Endothelial cell of umbilical vein (primary cell): ENCODE data around the gene RTCA. TPM values are rescaled to one million over a fixed set of nuclear protein-coding genes. Genes with fewer than 3 reads are reported as not detected.
A peak's percentile ranks its signal among the peaks of the same experiment; 100 is the strongest.

Source experiments
- Bru-seq: library from RNA; stranded (reverse); fragments of 400-500 nt; gene quantifications from one replicate; lab custom pipeline; 2021; lab: Mats Ljungman, UMichigan
- BruChase-seq, 2 experiments: library from RNA; stranded (reverse); fragments of 400-500 nt; gene quantifications; one replicate each; lab custom pipeline; 2021; lab: Mats Ljungman, UMichigan
- BruUV-seq: library from RNA; stranded (reverse); fragments of 400-500 nt; replicated peaks from 2 replicates; lab custom pipeline; 2021; lab: Mats Ljungman, UMichigan
- CTCF ChIA-PET: fragments of 300-600, 350-600 bp; sonication (Branson Sonifier 250); formaldehyde crosslinking; loops from one replicate; lab custom pipeline; 2021; ENCODE audit warnings: antibody characterized with exemption, inconsistent platforms; lab: Charles Lee
- POLR2A ChIA-PET: fragments of 300-600, 350-600 bp; sonication (Branson Sonifier 250); formaldehyde crosslinking; loops from one replicate; lab custom pipeline; 2021; ENCODE audit warnings: antibody characterized with exemption, inconsistent platforms; lab: Charles Lee
- DNase-seq: peaks from one replicate; pipeline ENCODE4 v3.0.0-alpha.2; 2011; ENCODE audit warnings: low read depth, low spot score
- FAIRE-seq: peaks from 2 replicates; lab custom pipeline; 2011; peaks lifted over from hg19 to GRCh38; lab: Jason Lieb, UNC
- H2AFZ ChIP-seq: 2 replicates; pipeline ENCODE4 v1.6.0; 2012; ENCODE audit warnings: low read depth, low read length, control low read depth, inconsistent platforms
- H3K27ac ChIP-seq: 2 replicates; pipeline ENCODE4 v1.5.1; 2011; ENCODE audit warnings: low read depth, mild to moderate bottlenecking, control low read depth, low read length, moderate library complexity; ENCODE audit not compliant: insufficient read depth
- H3K27me3 ChIP-seq, 2 experiments: 2 replicates each; pipeline versions ENCODE4 v1.6.0 to v1.6.1; 2011; ENCODE audit warnings: low read length in 2 of 2, mixed read lengths in 1 of 2; ENCODE audit not compliant: control insufficient read depth in 2 of 2, insufficient read depth in 2 of 2
- H3K36me3 ChIP-seq, 2 experiments: 2 replicates in 1 of 2; 3 replicates in 1 of 2; pipeline ENCODE4 v1.5.1; 2011; ENCODE audit warnings: low read length in 2 of 2, mild to moderate bottlenecking in 1 of 2, moderate library complexity in 1 of 2; ENCODE audit not compliant: control insufficient read depth in 2 of 2, insufficient read depth in 2 of 2; ENCODE audit errors: extremely low read depth in 1 of 2
- H3K4me1 ChIP-seq: 3 replicates; pipeline ENCODE4 v1.5.1; 2011; ENCODE audit warnings: mild to moderate bottlenecking, low read length; ENCODE audit not compliant: control insufficient read depth, insufficient read depth; ENCODE audit errors: extremely low read depth
- H3K4me2 ChIP-seq: 2 replicates; pipeline ENCODE4 v1.6.1; 2011; ENCODE audit warnings: low read length, control low read depth, mixed read lengths; ENCODE audit not compliant: insufficient read depth
- H3K4me3 ChIP-seq, 3 experiments: fragments of 200-600 bp in 1 of 3; sonication (generic), shearing (Covaris generic) in 1 of 3; replicated peaks in 1 of 3; 2 replicates each; pipeline ENCODE4 v1.5.1; 2011 to 2016; ENCODE audit warnings: control low read depth in 3 of 3, low read length in 3 of 3, mild to moderate bottlenecking in 2 of 3, inconsistent platforms in 1 of 3, low read depth in 1 of 3, moderate library complexity in 1 of 3; ENCODE audit not compliant: insufficient read depth in 1 of 3
- H3K79me2 ChIP-seq: 2 replicates; pipeline ENCODE4 v1.6.0; 2012; ENCODE audit warnings: low read length, inconsistent platforms; ENCODE audit not compliant: control insufficient read depth, insufficient read depth
- H3K9ac ChIP-seq: replicated peaks from 2 replicates; pipeline ENCODE3; 2011; ENCODE audit warnings: low read length, control low read depth; ENCODE audit not compliant: insufficient read depth; ENCODE audit errors: extremely low read depth
- H3K9me1 ChIP-seq: replicated peaks from 3 replicates; pipeline ENCODE4 v1.6.0; 2011; ENCODE audit warnings: mild to moderate bottlenecking, low read length; ENCODE audit not compliant: control insufficient read depth, insufficient read depth; ENCODE audit errors: extremely low read depth
- H3K9me3 ChIP-seq: replicated peaks from 2 replicates; pipeline ENCODE4 v1.5.1; 2012; ENCODE audit warnings: low read length, inconsistent platforms; ENCODE audit not compliant: control insufficient read depth, insufficient read depth
- H4K20me1 ChIP-seq: replicated peaks from 2 replicates; pipeline ENCODE3; 2011; ENCODE audit warnings: mild to moderate bottlenecking, low read length; ENCODE audit not compliant: control insufficient read depth, insufficient read depth; ENCODE audit errors: extremely low read depth
- EZH2 ChIP-seq: IDR thresholded peaks from 2 replicates; pipeline ENCODE4 v1.6.1; 2012; ENCODE audit warnings: borderline replicate concordance, low read depth, mild to moderate bottlenecking, moderate library complexity, low read length, inconsistent platforms; ENCODE audit not compliant: severe bottlenecking
- GATA2 ChIP-seq: IDR thresholded peaks from 2 replicates; pipeline ENCODE4 v1.7.0; 2011; ENCODE audit warnings: low read depth, mild to moderate bottlenecking, moderate library complexity, mixed read lengths, low read length; ENCODE audit not compliant: insufficient read length, insufficient read depth
- JUN ChIP-seq: IDR thresholded peaks from 2 replicates; pipeline ENCODE4 v1.6.1; 2011; ENCODE audit warnings: borderline replicate concordance, low read depth; ENCODE audit not compliant: insufficient read length, insufficient read depth
- MAX ChIP-seq: IDR thresholded peaks from 2 replicates; pipeline ENCODE4 v1.6.1; 2011; ENCODE audit not compliant: insufficient read depth, insufficient read length
- POLR2A ChIP-seq: IDR thresholded peaks from 2 replicates; pipeline ENCODE4 v1.6.1; 2012; ENCODE audit warnings: low read depth, mild to moderate bottlenecking, control low read depth, low read length
- POLR2AphosphoS5 ChIP-seq: IDR thresholded peaks from 2 replicates; pipeline ENCODE4 v1.6.1; 2012; ENCODE audit warnings: low read depth, mild to moderate bottlenecking, control low read depth, low read length, moderate library complexity; ENCODE audit not compliant: insufficient read depth
- dilution Hi-C: fragments of 300-500 bp; cut with MboI; formaldehyde crosslinking; loops from one replicate; pipeline ENCODE4 v1.15.0; 2019; ENCODE audit warnings: low sequenced_read_pairs; ENCODE audit not compliant: extremely low pct_ligation_motif_present
- intact Hi-C: fragments of 100-400 bp; cut with micrococcal nuclease; formaldehyde crosslinking; loops from one replicate; pipeline ENCODE4 v1.10.0; 2022
- long read RNA-seq: library from polyadenylated mRNA; stranded (forward); transcript quantifications from one replicate; pipeline ENCODE4 v2.0.0, GENCODE V29; 2021
- polyA minus RNA-seq, 3 experiments: library from RNA; depleted of rRNA, polyadenylated mRNA; stranded (reverse); fragments of >200 nt; gene quantifications; 1 replicate in 1 of 3; 2 replicates in 2 of 3; pipeline ENCODE4 v1.2.3, GENCODE V29; 2011
- polyA plus RNA-seq, 4 experiments: library from polyadenylated mRNA; depleted of rRNA in 3 of 4; stranded (reverse) in 3 of 4; unstranded in 1 of 4; fragments of >200 nt; gene quantifications; 2 replicates each; pipeline versions ENCODE4 v1.2.1 to v1.2.3, GENCODE V29; 2011 to 2012; ENCODE audit warnings: missing spikeins in 1 of 4
- total RNA-seq: library from RNA; stranded (reverse); gene quantifications from 2 replicates; pipeline ENCODE4 v1.2.3, GENCODE V29; 2021

The RTCA gene
- 44.8 and 46.6 TPM in 2 replicates for total RNA-seq
- polyA plus RNA-seq: 18.8 and 20.3 TPM in 2 replicates
- polyA plus RNA-seq (2011; cell fraction: cytosol; rRNA removed): 22.3 and 23.7 TPM in 2 replicates
- 24.3 and 29.7 TPM in 2 replicates for polyA plus RNA-seq (2011; cell fraction: nucleus; rRNA removed)
- polyA plus RNA-seq (2012): 34.5 and 46.9 TPM in 2 replicates
- polyA minus RNA-seq: 19.7 and 25.7 TPM in 2 replicates
- polyA minus RNA-seq (2011; cell fraction: cytosol; rRNA and poly(A)+ RNA removed): 9.3 TPM
- polyA minus RNA-seq (2011; cell fraction: nucleus; rRNA and poly(A)+ RNA removed): 21.9 and 31.1 TPM in 2 replicates
- Bru-seq, nascent RNA: percentile 93 among the genes with signal in this experiment
- percentile 87 among the genes with signal in this experiment for BruChase-seq, experiment 1, labeled RNA remaining after a 6-hour chase
- BruChase-seq, experiment 2, labeled RNA remaining after a 2-hour chase: percentile 87 among the genes with signal in this experiment
- long read RNA-seq, transcript RTCA-203 (11 exons, 2,535 nt): major isoform, 91 of 107 reads
- long read RNA-seq, partial matches to known transcripts: 3 of 107 reads
- long read RNA-seq, other reads (novel, unspliced or antisense): 11 of 107 reads

- peak; percentile 95 for FAIRE-seq
- intact Hi-C loops (loop anchor here (1.0 to 5.0 kb wide), 7 partner anchors 17 to 458 kb away; partner anchors contain the start of genes DBT and SASS6), dilution Hi-C loops (no loop called here)
- Histone ChIP-seq H3K4me1 (peaks cover 19% of the 10 kb centered on the region), H3K9me1 (no peaks in the 10 kb centered on the region), H2AFZ (peak within 1 kb of the TSS; percentile 97), H3K27ac (peak within 1 kb of the TSS; percentile 41), H3K4me2 (peak within 1 kb of the TSS; percentile 93), H3K9ac (peak within 1 kb of the TSS; percentile 78), H3K36me3 (peaks cover 11 to 16% of the 10 kb centered on the region in 2 experiments), H3K9me3 (no peaks in the 10 kb centered on the region), H3K27me3 (no peaks in the 10 kb centered on the region), H4K20me1 (no peaks in the 10 kb centered on the region), H3K4me3 (peak within 1 kb of the TSS; percentile 67 to 92 (median 86)), H3K79me2 (peaks cover 40% of the 10 kb centered on the region)
- no peak for TF ChIP-seq GATA2
- TF ChIP-seq JUN: no peak
- peak; percentile 90 for TF ChIP-seq POLR2A
- TF ChIP-seq MAX: no peak
- TF ChIP-seq POLR2AphosphoS5: peak; percentile 75
- no peak for TF ChIP-seq EZH2
- peak; percentile 92 for DNase-seq
- ChIA-PET CTCF (interaction anchor here (0.7 to 2.6 kb wide), 11 partner anchors 16 to 602 kb away, joined by 3 to 13 read pairs (median 6); partner anchors contain the start of genes CDC14A and DBT), POLR2A (interaction anchor here (0.6 to 2.0 kb wide), 5 partner anchors 23 to 190 kb away, joined by 3 to 6 read pairs (median 3); partner anchors contain the start of gene CDC14A)
- BruUV-seq: no TSS peak
These were observed at the start of gene RTCA for GRCh38 chr1:100265931-100266740. TSS of gene RTCA (plus strand) at chr1:100266216. CDS start at chr1:100266376, 160 bp downstream.
